Measurements from ENCODE around the gene ARHGAP25.

The ARHGAP25 gene

DNA sequence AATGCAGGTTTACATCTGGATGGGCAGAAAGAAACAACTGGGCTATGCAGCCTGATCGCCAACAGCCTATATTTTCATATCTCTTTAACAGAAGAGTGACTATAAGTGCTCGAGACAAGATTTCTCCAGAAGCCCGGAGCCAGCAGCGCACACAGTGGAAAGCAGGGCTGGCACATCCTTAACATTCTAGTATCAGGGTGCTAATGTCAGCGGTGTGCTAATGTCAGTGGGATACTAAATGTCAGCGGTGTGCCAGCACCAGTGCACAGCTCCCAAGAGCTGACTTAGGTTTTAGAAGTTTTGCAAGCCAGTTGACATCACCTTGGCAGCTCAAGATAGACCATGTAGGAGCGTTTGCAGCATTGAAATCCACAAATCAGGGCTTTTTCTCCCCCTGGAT lies 128.3 kb downstream of the ARHGAP25 start:
- Histone ChIP-seq H3K27me3 (ENCODE audit: low read length) (no peaks in the 10 kb centered on the region), H2AFZ (ENCODE audit: low read depth, low read length, severe bottlenecking) (no peak overlapping the region)

DNA sequence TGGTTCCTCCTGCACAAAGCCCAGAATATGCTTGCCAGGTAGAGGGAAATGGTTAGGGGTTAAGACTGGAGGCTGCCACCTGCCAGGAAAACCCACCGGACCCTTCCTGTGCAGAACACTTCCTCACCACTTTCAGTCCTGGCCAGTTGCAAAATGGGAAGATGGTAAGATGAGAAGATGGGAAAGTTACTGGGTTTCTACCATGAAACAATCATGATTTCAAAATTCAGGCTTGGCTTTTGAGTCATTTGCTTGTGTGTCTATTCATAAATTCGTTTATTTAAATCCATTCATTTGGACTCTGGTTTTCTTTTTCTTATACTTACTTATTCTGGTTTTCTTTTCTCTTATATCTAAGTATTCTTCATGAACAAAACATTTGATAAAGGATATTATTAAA lies 129.4 kb downstream of the ARHGAP25 start:
- Histone ChIP-seq H2AFZ (ENCODE audit: low read depth, low read length, severe bottlenecking) (no peak overlapping the region), H3K27ac (ENCODE audit: low read depth, low read length) (no peak overlapping the region), H3K9me2 (replicated peaks; ENCODE audit: insufficient read depth, low read length) (no peaks in the 10 kb centered on the region), H3K79me2 (ENCODE audit: insufficient read depth, low read length) (no peaks in the 10 kb centered on the region), H3K4me2 (ENCODE audit: low read depth, low read length, poor library complexity, severe bottlenecking) (no peak overlapping the region), H3K27me3 (ENCODE audit: low read length) (no peaks in the 10 kb centered on the region), H3F3A (ENCODE audit: insufficient read depth) (no peaks in the 10 kb centered on the region), H3K9me3 (ENCODE audit: insufficient read depth, low read length) (no peaks in the 10 kb centered on the region), H4K20me1 (ENCODE audit: low read depth, low read length) (no peaks in the 10 kb centered on the region), H3K36me3 (ENCODE audit: low read length) (no peaks in the 10 kb centered on the region), H3K9ac (ENCODE audit: low read length) (no peak overlapping the region), H3K4me3 (ENCODE audit: insufficient read depth, low read length, poor library complexity, severe bottlenecking) (no peak overlapping the region)
- TF ChIP-seq, protein P1, sequence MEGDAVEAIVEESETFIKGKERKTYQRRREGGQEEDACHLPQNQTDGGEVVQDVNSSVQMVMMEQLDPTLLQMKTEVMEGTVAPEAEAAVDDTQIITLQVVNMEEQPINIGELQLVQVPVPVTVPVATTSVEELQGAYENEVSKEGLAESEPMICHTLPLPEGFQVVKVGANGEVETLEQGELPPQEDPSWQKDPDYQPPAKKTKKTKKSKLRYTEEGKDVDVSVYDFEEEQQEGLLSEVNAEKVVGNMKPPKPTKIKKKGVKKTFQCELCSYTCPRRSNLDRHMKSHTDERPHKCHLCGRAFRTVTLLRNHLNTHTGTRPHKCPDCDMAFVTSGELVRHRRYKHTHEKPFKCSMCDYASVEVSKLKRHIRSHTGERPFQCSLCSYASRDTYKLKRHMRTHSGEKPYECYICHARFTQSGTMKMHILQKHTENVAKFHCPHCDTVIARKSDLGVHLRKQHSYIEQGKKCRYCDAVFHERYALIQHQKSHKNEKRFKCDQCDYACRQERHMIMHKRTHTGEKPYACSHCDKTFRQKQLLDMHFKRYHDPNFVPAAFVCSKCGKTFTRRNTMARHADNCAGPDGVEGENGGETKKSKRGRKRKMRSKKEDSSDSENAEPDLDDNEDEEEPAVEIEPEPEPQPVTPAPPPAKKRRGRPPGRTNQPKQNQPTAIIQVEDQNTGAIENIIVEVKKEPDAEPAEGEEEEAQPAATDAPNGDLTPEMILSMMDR (IDR thresholded peaks at IDR 0.05; ENCODE audit: insufficient read depth, low read length, poor library complexity, severe bottlenecking), result no peak
- no peak for TF ChIP-seq EZH2phosphoT487 (conservative IDR thresholded peaks at IDR 0.05; ENCODE audit: low read length)

More for the DNA sequence above, 128.3 kb downstream of the ARHGAP25 start:
- TF ChIP-seq EZH2phosphoT487 (conservative IDR thresholded peaks at IDR 0.05; ENCODE audit: low read length), result no peak
- TF ChIP-seq, protein P1 (IDR thresholded peaks at IDR 0.05; ENCODE audit: insufficient read depth, low read length, poor library complexity, severe bottlenecking), result no peak
- Histone ChIP-seq H3F3A (ENCODE audit: insufficient read depth) (no peaks in the 10 kb centered on the region), H3K4me3 (ENCODE audit: insufficient read depth, low read length, poor library complexity, severe bottlenecking) (no peak overlapping the region), H3K36me3 (ENCODE audit: low read length) (no peaks in the 10 kb centered on the region), H3K9me2 (replicated peaks; ENCODE audit: insufficient read depth, low read length) (no peaks in the 10 kb centered on the region), H3K79me2 (ENCODE audit: insufficient read depth, low read length) (no peaks in the 10 kb centered on the region), H3K9ac (ENCODE audit: low read length) (no peak overlapping the region), H4K20me1 (ENCODE audit: low read depth, low read length) (no peaks in the 10 kb centered on the region), H3K9me3 (ENCODE audit: insufficient read depth, low read length) (no peaks in the 10 kb centered on the region), H3K27ac (ENCODE audit: low read depth, low read length) (no peak overlapping the region), H3K4me2 (ENCODE audit: low read depth, low read length, poor library complexity, severe bottlenecking) (no peak overlapping the region)

DNA sequence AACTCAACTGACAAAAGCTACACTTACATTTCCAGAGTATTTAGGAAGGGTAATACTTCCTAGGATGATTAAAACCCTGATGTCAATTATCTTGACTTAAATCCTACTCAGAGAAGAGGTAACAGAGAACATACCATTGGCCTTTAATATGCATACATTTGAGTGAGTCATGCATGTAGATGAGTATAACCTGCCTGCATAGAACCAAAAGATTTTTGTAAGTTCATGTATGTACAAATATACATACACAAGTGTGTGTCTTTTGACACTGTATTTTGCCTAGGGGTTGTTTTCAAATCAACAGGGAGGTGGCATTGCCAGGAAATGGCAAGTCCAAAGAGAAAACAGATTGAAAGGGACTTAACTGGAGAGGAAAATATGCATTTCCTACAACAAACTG lies 130.5 kb downstream of the ARHGAP25 start:
- H3K27me3 ChIP-seq (ENCODE audit: low read length), result no peaks in the 10 kb centered on the region

More for the DNA sequence above, 130.5 kb downstream of the ARHGAP25 start:
- Histone ChIP-seq H3K9me3 (ENCODE audit: insufficient read depth, low read length) (no peaks in the 10 kb centered on the region), H2AFZ (ENCODE audit: low read depth, low read length, severe bottlenecking) (no peak overlapping the region), H3K36me3 (ENCODE audit: low read length) (no peaks in the 10 kb centered on the region), H3K9me2 (replicated peaks; ENCODE audit: insufficient read depth, low read length) (no peaks in the 10 kb centered on the region), H3K4me3 (ENCODE audit: insufficient read depth, low read length, poor library complexity, severe bottlenecking) (no peak overlapping the region), H4K20me1 (ENCODE audit: low read depth, low read length) (no peaks in the 10 kb centered on the region), H3F3A (ENCODE audit: insufficient read depth) (no peaks in the 10 kb centered on the region), H3K79me2 (ENCODE audit: insufficient read depth, low read length) (no peaks in the 10 kb centered on the region), H3K9ac (ENCODE audit: low read length) (no peak overlapping the region), H3K27ac (ENCODE audit: low read depth, low read length) (no peak overlapping the region), H3K4me2 (ENCODE audit: low read depth, low read length, poor library complexity, severe bottlenecking) (no peak overlapping the region)
- TF ChIP-seq EZH2phosphoT487 (conservative IDR thresholded peaks at IDR 0.05; ENCODE audit: low read length), result no peak
- TF ChIP-seq, protein P1 (IDR thresholded peaks at IDR 0.05; ENCODE audit: insufficient read depth, low read length, poor library complexity, severe bottlenecking), result no peak

All from SU-DHL-6 (cell line).